Liver (tissue), 3 donors: ENCODE results near the gene GADD45B.

Experiments
- GABPA ChIP-seq, 2 donors: IDR thresholded peaks in 1 of 2; conservative IDR thresholded peaks in 1 of 2; 2 replicates each; pipeline ENCODE4 v1.6.1; 2016; ENCODE audit warnings: antibody characterized with exemption in 2 of 2, mild to moderate bottlenecking in 1 of 2, moderate library complexity in 1 of 2
- SP1 ChIP-seq: IDR thresholded peaks from 2 replicates; pipeline ENCODE4 v1.6.1; 2018; ENCODE audit warnings: antibody characterized with exemption, mild to moderate bottlenecking
- TF ChIP-seq, protein P1 (sequence below): fragments of 150-350 bp; IDR thresholded peaks from 2 replicates; pipeline ENCODE4 v1.5.1; 2017; ENCODE audit warnings: improper control_type of control experiment, low read depth, low read length; ENCODE audit not compliant: missing input control
- TF ChIP-seq, protein P2 (sequence below): IDR thresholded peaks from 2 replicates; pipeline ENCODE4 v1.6.1; 2016; ENCODE audit warnings: antibody characterized with exemption
- TF ChIP-seq, protein P3 (sequence below): IDR thresholded peaks from 2 replicates; pipeline ENCODE4 v1.6.1; 2016; ENCODE audit warnings: antibody characterized with exemption
- donor health status: healthy.
- donor health status: healthy.

DNA sequence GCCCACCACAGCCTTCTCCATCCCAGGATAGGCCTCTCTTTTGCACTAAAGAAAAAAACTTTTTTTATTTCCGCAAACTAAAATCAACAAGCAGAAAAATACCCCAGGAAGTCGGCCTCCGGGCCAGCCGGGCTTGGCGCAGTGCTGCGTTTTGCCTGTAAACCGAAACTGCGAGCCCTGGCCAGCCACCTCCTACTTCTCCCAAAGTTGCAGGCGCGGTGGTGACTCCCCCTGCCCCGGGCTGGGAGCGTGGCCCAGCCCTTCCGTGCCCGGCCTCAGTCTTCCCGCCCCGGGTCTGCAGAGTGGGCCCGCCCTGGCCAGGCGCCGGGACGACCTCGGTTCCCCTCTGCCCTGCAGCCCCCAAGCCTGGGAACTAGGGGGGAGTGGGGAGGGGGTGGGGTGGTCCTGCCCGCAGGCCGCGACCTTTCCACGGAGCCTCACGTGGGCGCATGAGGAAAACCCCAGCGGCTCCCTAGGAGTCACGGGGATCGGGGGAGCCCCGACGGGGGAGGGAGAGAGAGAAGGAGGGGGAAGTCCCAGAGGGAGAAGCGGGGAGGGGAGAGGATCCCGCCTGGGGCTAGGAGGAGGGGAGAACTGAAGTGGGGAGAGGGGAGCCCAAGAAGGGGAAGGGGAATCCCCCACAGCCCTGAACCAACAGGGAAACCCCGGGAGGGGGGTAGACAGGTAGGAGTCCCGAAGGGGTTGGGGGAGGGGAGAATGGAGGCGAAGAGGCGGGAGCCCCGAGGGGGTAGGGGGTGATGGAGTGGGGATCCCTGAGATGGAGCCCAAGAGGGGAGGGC lies 3.0 kb downstream of the GADD45B start:
- peak; percentile 55 for TF ChIP-seq SP1
- TF ChIP-seq, protein P1, sequence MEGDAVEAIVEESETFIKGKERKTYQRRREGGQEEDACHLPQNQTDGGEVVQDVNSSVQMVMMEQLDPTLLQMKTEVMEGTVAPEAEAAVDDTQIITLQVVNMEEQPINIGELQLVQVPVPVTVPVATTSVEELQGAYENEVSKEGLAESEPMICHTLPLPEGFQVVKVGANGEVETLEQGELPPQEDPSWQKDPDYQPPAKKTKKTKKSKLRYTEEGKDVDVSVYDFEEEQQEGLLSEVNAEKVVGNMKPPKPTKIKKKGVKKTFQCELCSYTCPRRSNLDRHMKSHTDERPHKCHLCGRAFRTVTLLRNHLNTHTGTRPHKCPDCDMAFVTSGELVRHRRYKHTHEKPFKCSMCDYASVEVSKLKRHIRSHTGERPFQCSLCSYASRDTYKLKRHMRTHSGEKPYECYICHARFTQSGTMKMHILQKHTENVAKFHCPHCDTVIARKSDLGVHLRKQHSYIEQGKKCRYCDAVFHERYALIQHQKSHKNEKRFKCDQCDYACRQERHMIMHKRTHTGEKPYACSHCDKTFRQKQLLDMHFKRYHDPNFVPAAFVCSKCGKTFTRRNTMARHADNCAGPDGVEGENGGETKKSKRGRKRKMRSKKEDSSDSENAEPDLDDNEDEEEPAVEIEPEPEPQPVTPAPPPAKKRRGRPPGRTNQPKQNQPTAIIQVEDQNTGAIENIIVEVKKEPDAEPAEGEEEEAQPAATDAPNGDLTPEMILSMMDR, result no peak
- TF ChIP-seq, protein P2, sequence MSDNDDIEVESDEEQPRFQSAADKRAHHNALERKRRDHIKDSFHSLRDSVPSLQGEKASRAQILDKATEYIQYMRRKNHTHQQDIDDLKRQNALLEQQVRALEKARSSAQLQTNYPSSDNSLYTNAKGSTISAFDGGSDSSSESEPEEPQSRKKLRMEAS, result peak; percentile 74
- TF ChIP-seq, protein P3, sequence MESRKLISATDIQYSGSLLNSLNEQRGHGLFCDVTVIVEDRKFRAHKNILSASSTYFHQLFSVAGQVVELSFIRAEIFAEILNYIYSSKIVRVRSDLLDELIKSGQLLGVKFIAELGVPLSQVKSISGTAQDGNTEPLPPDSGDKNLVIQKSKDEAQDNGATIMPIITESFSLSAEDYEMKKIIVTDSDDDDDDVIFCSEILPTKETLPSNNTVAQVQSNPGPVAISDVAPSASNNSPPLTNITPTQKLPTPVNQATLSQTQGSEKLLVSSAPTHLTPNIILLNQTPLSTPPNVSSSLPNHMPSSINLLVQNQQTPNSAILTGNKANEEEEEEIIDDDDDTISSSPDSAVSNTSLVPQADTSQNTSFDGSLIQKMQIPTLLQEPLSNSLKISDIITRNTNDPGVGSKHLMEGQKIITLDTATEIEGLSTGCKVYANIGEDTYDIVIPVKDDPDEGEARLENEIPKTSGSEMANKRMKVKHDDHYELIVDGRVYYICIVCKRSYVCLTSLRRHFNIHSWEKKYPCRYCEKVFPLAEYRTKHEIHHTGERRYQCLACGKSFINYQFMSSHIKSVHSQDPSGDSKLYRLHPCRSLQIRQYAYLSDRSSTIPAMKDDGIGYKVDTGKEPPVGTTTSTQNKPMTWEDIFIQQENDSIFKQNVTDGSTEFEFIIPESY, result peak; percentile 20
- peak in 1 of 2 donors; percentile 45 for TF ChIP-seq GABPA (IDR thresholded peaks at IDR 0.05 in 1 of 2, conservative IDR thresholded peaks at IDR 0.05 in 1 of 2)
